ENCODE data around the gene TNFSF12.

TNFSF12 gene

GRCh38 chr17:7552621-7553051, 3.8 kb downstream of the TNFSF12 start:
- Histone ChIP-seq H2BK5ac (ENCODE audit: low read depth, low read length, poor library complexity) (no peak overlapping the region), H3K18ac (ENCODE audit: low read length) (no peak overlapping the region), H3K9ac (ENCODE audit: low read length) (no peak overlapping the region), H2BK12ac (ENCODE audit: low read length) (no peak overlapping the region), H3K79me1 (ENCODE audit: low read length) (peaks cover 6% of the 10 kb centered on the region), H3K14ac (ENCODE audit: low read length) (no peak overlapping the region), H4K91ac (ENCODE audit: low read depth, low read length) (no peak overlapping the region), H3K79me2 (ENCODE audit: control insufficient read depth, insufficient read depth, low read length, poor library complexity) (no peaks in the 10 kb centered on the region), H4K12ac (ENCODE audit: low read depth, low read length) (no peak overlapping the region), H4K8ac (ENCODE audit: low read depth, low read length) (no peak overlapping the region), H3K27me3 (ENCODE audit: insufficient read depth, low read length) (no peaks in the 10 kb centered on the region), H3K27ac (ENCODE audit: low read depth, low read length) (no peak overlapping the region), H2AFZ (ENCODE audit: insufficient read depth, low read length, poor library complexity) (no peak overlapping the region), H3K9me3 (ENCODE audit: insufficient read depth, low read depth, low read length) (no peaks in the 10 kb centered on the region), H2AK5ac (ENCODE audit: low read length) (no peak overlapping the region), H3K4me1 (ENCODE audit: control insufficient read depth in 1 of 2, insufficient read depth in 2 of 2, low read length in 2 of 2) (peaks cover 6 to 10% of the 10 kb centered on the region in 2 experiments), H3K4ac (ENCODE audit: low read depth, low read length) (no peak overlapping the region), H3K4me3 (ENCODE audit: low read depth, low read length) (no peak overlapping the region), H2BK120ac (ENCODE audit: insufficient read depth, low read length, poor library complexity) (no peak overlapping the region), H3K23ac (ENCODE audit: low read length) (no peak overlapping the region), H3K4me2 (ENCODE audit: low read length) (no peak overlapping the region), H3K36me3 (ENCODE audit: control insufficient read depth in 1 of 2, insufficient read depth in 2 of 2, low read length in 2 of 2) (no peaks in the 10 kb centered on the region)
- no CpG with 5 or more reads among the region's 6 CpGs for WGBS (ENCODE audit: extremely low coverage, insufficient coverage, insufficient read length)
- peak in 1 of 2 donors; percentile 24 for DNase-seq

GRCh38 chr17:7553356-7553755, 4.5 kb downstream of the TNFSF12 start:
- Histone ChIP-seq H3K9me3 (ENCODE audit: insufficient read depth, low read depth, low read length) (no peaks in the 10 kb centered on the region), H3K9ac (ENCODE audit: low read length) (no peak overlapping the region), H3K79me2 (ENCODE audit: control insufficient read depth, insufficient read depth, low read length, poor library complexity) (no peaks in the 10 kb centered on the region), H2BK12ac (ENCODE audit: low read length) (no peak overlapping the region), H4K8ac (ENCODE audit: low read depth, low read length) (no peak overlapping the region), H3K4ac (ENCODE audit: low read depth, low read length) (no peak overlapping the region), H3K79me1 (ENCODE audit: low read length) (peaks cover 6% of the 10 kb centered on the region), H3K4me2 (ENCODE audit: low read length) (no peak overlapping the region), H3K23ac (ENCODE audit: low read length) (no peak overlapping the region), H2BK5ac (ENCODE audit: low read depth, low read length, poor library complexity) (no peak overlapping the region), H2BK120ac (ENCODE audit: insufficient read depth, low read length, poor library complexity) (no peak overlapping the region), H3K4me1 (ENCODE audit: control insufficient read depth in 1 of 2, insufficient read depth in 2 of 2, low read length in 2 of 2) (peaks cover 8 to 10% of the 10 kb centered on the region in 2 experiments), H3K4me3 (ENCODE audit: low read depth, low read length) (no peak overlapping the region), H3K14ac (ENCODE audit: low read length) (no peak overlapping the region), H2AK5ac (ENCODE audit: low read length) (no peak overlapping the region), H4K91ac (ENCODE audit: low read depth, low read length) (no peak overlapping the region), H3K27ac (ENCODE audit: low read depth, low read length) (no peak overlapping the region), H2AFZ (ENCODE audit: insufficient read depth, low read length, poor library complexity) (no peak overlapping the region), H3K18ac (ENCODE audit: low read length) (no peak overlapping the region), H3K27me3 (ENCODE audit: insufficient read depth, low read length) (no peaks in the 10 kb centered on the region), H4K12ac (ENCODE audit: low read depth, low read length) (no peak overlapping the region), H3K36me3 (ENCODE audit: control insufficient read depth in 1 of 2, insufficient read depth in 2 of 2, low read length in 2 of 2) (no peaks in the 10 kb centered on the region)
- no peak for DNase-seq
- no CpG with 5 or more reads among the region's 1 CpG for WGBS (ENCODE audit: extremely low coverage, insufficient coverage, insufficient read length)

GRCh38 chr17:7555320-7555948, 6.6 kb downstream of the TNFSF12 start:
- no peaks in the 10 kb centered on the region for H3K79me1 ChIP-seq (ENCODE audit: low read length)

GRCh38 chr17:7556627-7557026, 7.8 kb downstream of the TNFSF12 start:
- H3K23ac ChIP-seq (ENCODE audit: low read length), result no peak overlapping the region
- no peak overlapping the region for H2BK5ac ChIP-seq (ENCODE audit: low read depth, low read length, poor library complexity)
- DNase-seq, result no peak
- no peaks in the 10 kb centered on the region for H3K9me3 ChIP-seq (ENCODE audit: insufficient read depth, low read depth, low read length)
- WGBS (ENCODE audit: extremely low coverage, insufficient coverage, insufficient read length), result no CpG with 5 or more reads among the region's 12 CpGs
- H2BK12ac ChIP-seq (ENCODE audit: low read length), result no peak overlapping the region
- peaks cover 4 to 7% of the 10 kb centered on the region in 2 experiments for H3K4me1 ChIP-seq (ENCODE audit: control insufficient read depth in 1 of 2, insufficient read depth in 2 of 2, low read length in 2 of 2)
- no peak overlapping the region for H3K4me2 ChIP-seq (ENCODE audit: low read length)
- no peak overlapping the region for H2AFZ ChIP-seq (ENCODE audit: insufficient read depth, low read length, poor library complexity)
- H3K79me2 ChIP-seq (ENCODE audit: control insufficient read depth, insufficient read depth, low read length, poor library complexity), result peaks cover 3% of the 10 kb centered on the region
- H3K4ac ChIP-seq (ENCODE audit: low read depth, low read length), result no peak overlapping the region
- peaks cover 6% of the 10 kb centered on the region for H3K79me1 ChIP-seq (ENCODE audit: low read length)
- no peak overlapping the region for H3K14ac ChIP-seq (ENCODE audit: low read length)
- no peak overlapping the region for H3K27ac ChIP-seq (ENCODE audit: low read depth, low read length)
- no peak overlapping the region for H3K9ac ChIP-seq (ENCODE audit: low read length)
- no peak overlapping the region for H2BK120ac ChIP-seq (ENCODE audit: insufficient read depth, low read length, poor library complexity)
- H4K91ac ChIP-seq (ENCODE audit: low read depth, low read length), result no peak overlapping the region
- H2AK5ac ChIP-seq (ENCODE audit: low read length), result no peak overlapping the region
- no peak overlapping the region for H4K12ac ChIP-seq (ENCODE audit: low read depth, low read length)
- H3K36me3 ChIP-seq (ENCODE audit: control insufficient read depth in 1 of 2, insufficient read depth in 2 of 2, low read length in 2 of 2), result no peaks in the 10 kb centered on the region
- no peak overlapping the region for H3K4me3 ChIP-seq (ENCODE audit: low read depth, low read length)
- H3K27me3 ChIP-seq (ENCODE audit: insufficient read depth, low read length), result no peaks in the 10 kb centered on the region
- no peak overlapping the region for H4K8ac ChIP-seq (ENCODE audit: low read depth, low read length)
- H3K18ac ChIP-seq (ENCODE audit: low read length), result no peak overlapping the region

More at GRCh38 chr17:7555320-7555948, 6.6 kb downstream of the TNFSF12 start:
- Histone ChIP-seq H3K4me1 (ENCODE audit: control insufficient read depth in 1 of 2, insufficient read depth in 2 of 2, low read length in 2 of 2) (peaks cover 3 to 4% of the 10 kb centered on the region in 2 experiments), H2AFZ (ENCODE audit: insufficient read depth, low read length, poor library complexity) (no peak overlapping the region), H4K91ac (ENCODE audit: low read depth, low read length) (no peak overlapping the region), H4K12ac (ENCODE audit: low read depth, low read length) (no peak overlapping the region), H3K27me3 (ENCODE audit: insufficient read depth, low read length) (no peaks in the 10 kb centered on the region), H3K79me2 (ENCODE audit: control insufficient read depth, insufficient read depth, low read length, poor library complexity) (no peaks in the 10 kb centered on the region), H2BK5ac (ENCODE audit: low read depth, low read length, poor library complexity) (no peak overlapping the region), H3K27ac (ENCODE audit: low read depth, low read length) (no peak overlapping the region), H3K4ac (ENCODE audit: low read depth, low read length) (no peak overlapping the region), H3K18ac (ENCODE audit: low read length) (no peak overlapping the region), H2BK120ac (ENCODE audit: insufficient read depth, low read length, poor library complexity) (no peak overlapping the region), H3K14ac (ENCODE audit: low read length) (no peak overlapping the region), H2BK12ac (ENCODE audit: low read length) (no peak overlapping the region), H3K9me3 (ENCODE audit: insufficient read depth, low read depth, low read length) (no peaks in the 10 kb centered on the region), H4K8ac (ENCODE audit: low read depth, low read length) (no peak overlapping the region), H2AK5ac (ENCODE audit: low read length) (no peak overlapping the region), H3K36me3 (ENCODE audit: control insufficient read depth in 1 of 2, insufficient read depth in 2 of 2, low read length in 2 of 2) (no peaks in the 10 kb centered on the region), H3K9ac (ENCODE audit: low read length) (no peak overlapping the region), H3K4me2 (ENCODE audit: low read length) (no peak overlapping the region), H3K23ac (ENCODE audit: low read length) (no peak overlapping the region), H3K4me3 (ENCODE audit: low read depth, low read length) (no peak overlapping the region)
- WGBS (ENCODE audit: extremely low coverage, insufficient coverage, insufficient read length), result no CpG with 5 or more reads among the region's 10 CpGs
- no peak for DNase-seq
